Measurements from ENCODE around the gene LARGE1. TPM values are rescaled to one million over a fixed set of nuclear protein-coding genes. Genes with fewer than 3 reads are reported as not detected.

The LARGE1 gene
- total and polyA plus RNA-seq, 2 experiments from 2014 or later: 21.2 to 23.6 TPM

DNA sequence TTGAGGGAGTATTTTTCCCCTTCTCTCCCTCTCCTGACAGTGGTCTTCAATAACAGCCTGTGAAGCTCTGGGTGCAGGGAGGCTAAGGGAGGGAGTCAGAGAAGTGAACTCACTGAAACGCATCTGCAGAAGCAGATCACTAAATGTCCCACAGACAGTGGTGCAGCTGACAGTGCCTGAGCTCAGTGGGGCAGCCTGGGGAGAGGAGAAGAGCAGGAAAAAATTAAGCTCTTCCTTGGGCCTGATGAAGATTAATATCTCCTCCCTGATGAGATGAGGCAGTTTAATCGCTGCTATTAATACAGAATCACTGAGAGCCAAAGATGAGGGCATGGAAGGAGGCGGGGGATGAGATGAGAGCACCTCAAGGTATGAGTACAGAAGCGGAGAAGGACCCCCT is 180.8 kb downstream of the LARGE1 start:
- Histone ChIP-seq H3K4me1 (ENCODE audit: insufficient read depth) (no peaks in the 10 kb centered on the region), H3K4me3 (no peak overlapping the region), H3K27ac (no peak overlapping the region), H4K20me1 (ENCODE audit: insufficient read depth, poor library complexity, severe bottlenecking) (no peaks in the 10 kb centered on the region), H3K9me3 (ENCODE audit: low read depth) (no peaks in the 10 kb centered on the region), H2AFZ (no peak overlapping the region), H3K36me3 (replicated peaks; ENCODE audit: insufficient read depth, low read depth) (no peaks in the 10 kb centered on the region), H3K27me3 (no peaks in the 10 kb centered on the region), H3K4me2 (no peak overlapping the region), H3K79me2 (peaks cover 17% of the 10 kb centered on the region), H3K9me2 (replicated peaks; ENCODE audit: insufficient read depth) (no peaks in the 10 kb centered on the region)
- no peak for TF ChIP-seq EZH2phosphoT487 (IDR thresholded peaks at IDR 0.05; ENCODE audit: low read depth, severe bottlenecking, unreplicated experiment)
- TF ChIP-seq CTCF (IDR thresholded peaks at IDR 0.05; ENCODE audit: poor library complexity): no peak
- no peak for TF ChIP-seq EZH2 (IDR thresholded peaks at IDR 0.05; ENCODE audit: borderline replicate concordance)
- WGBS (ENCODE audit: low lambda C conversion rate, missing lambda C conversion rate): 94% methylated on average over 4 of the region's 4 CpGs
- no peak for DNase-seq (ENCODE audit: low spot score)

DNA sequence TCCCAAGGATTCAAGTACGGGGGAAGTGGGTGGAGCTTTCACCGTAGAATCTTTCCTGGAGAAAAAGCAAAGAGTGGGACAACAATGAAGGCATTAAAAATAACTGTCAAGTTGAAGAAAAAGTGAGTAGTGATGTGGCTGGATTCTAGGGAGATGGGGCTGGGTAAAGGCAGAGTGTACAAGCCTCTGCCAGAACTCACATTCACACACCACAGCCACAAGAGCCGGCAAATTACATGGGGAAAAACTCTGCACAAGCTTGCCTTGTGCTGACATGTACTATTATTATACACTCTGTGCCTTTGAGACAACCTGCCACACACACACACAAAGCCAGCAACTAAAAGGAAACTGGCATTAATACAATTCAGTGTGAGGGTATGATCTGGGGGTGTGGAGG is 182.6 kb downstream of the LARGE1 start:
- H3K79me2 ChIP-seq: peaks cover 5% of the 10 kb centered on the region
- 88% methylated on average over 3 of the region's 3 CpGs for WGBS (ENCODE audit: low lambda C conversion rate, missing lambda C conversion rate)

GRCh38 chr22:33735978-33736377 is 184.3 kb downstream of the LARGE1 start:
- Histone ChIP-seq H3K79me2 (no peaks in the 10 kb centered on the region), H3K4me1 (ENCODE audit: insufficient read depth) (no peaks in the 10 kb centered on the region), H4K20me1 (ENCODE audit: insufficient read depth, poor library complexity, severe bottlenecking) (no peaks in the 10 kb centered on the region), H3K36me3 (replicated peaks; ENCODE audit: insufficient read depth, low read depth) (no peaks in the 10 kb centered on the region), H3K4me3 (no peak overlapping the region), H3K27ac (no peak overlapping the region), H3K27me3 (no peaks in the 10 kb centered on the region), H3K9me2 (replicated peaks; ENCODE audit: insufficient read depth) (no peaks in the 10 kb centered on the region), H2AFZ (no peak overlapping the region), H3K9me3 (ENCODE audit: low read depth) (no peaks in the 10 kb centered on the region), H3K4me2 (no peak overlapping the region)
- TF ChIP-seq CTCF (IDR thresholded peaks at IDR 0.05; ENCODE audit: poor library complexity) (no peak), EZH2phosphoT487 (IDR thresholded peaks at IDR 0.05; ENCODE audit: low read depth, severe bottlenecking, unreplicated experiment) (no peak), EZH2 (IDR thresholded peaks at IDR 0.05; ENCODE audit: borderline replicate concordance) (no peak)
- no peak for DNase-seq (ENCODE audit: low spot score)
- WGBS (ENCODE audit: low lambda C conversion rate, missing lambda C conversion rate): 99% methylated on average over 4 of the region's 4 CpGs

More for the DNA sequence above, 182.6 kb downstream of the LARGE1 start:
- Histone ChIP-seq H3K9me3 (ENCODE audit: low read depth) (no peaks in the 10 kb centered on the region), H3K27me3 (no peaks in the 10 kb centered on the region), H3K4me1 (ENCODE audit: insufficient read depth) (no peaks in the 10 kb centered on the region), H3K4me2 (no peak overlapping the region), H3K4me3 (no peak overlapping the region), H4K20me1 (ENCODE audit: insufficient read depth, poor library complexity, severe bottlenecking) (no peaks in the 10 kb centered on the region), H2AFZ (no peak overlapping the region), H3K27ac (no peak overlapping the region), H3K36me3 (replicated peaks; ENCODE audit: insufficient read depth, low read depth) (no peaks in the 10 kb centered on the region), H3K9me2 (replicated peaks; ENCODE audit: insufficient read depth) (no peaks in the 10 kb centered on the region)
- TF ChIP-seq EZH2 (IDR thresholded peaks at IDR 0.05; ENCODE audit: borderline replicate concordance) (no peak), EZH2phosphoT487 (IDR thresholded peaks at IDR 0.05; ENCODE audit: low read depth, severe bottlenecking, unreplicated experiment) (no peak), CTCF (IDR thresholded peaks at IDR 0.05; ENCODE audit: poor library complexity) (no peak)
- DNase-seq (ENCODE audit: low spot score): no peak

- no peak for DNase-seq (ENCODE audit: low spot score)
- H3K27ac ChIP-seq: no peak overlapping the region
- H3K4me2 ChIP-seq: no peak overlapping the region
- no peaks in the 10 kb centered on the region for H3K36me3 ChIP-seq (replicated peaks; ENCODE audit: insufficient read depth, low read depth)
- WGBS (ENCODE audit: low lambda C conversion rate, missing lambda C conversion rate): 91% methylated on average over 2 of the region's 2 CpGs
- no peaks in the 10 kb centered on the region for H3K4me1 ChIP-seq (ENCODE audit: insufficient read depth)
- no peaks in the 10 kb centered on the region for H3K27me3 ChIP-seq
- H3K4me3 ChIP-seq: no peak overlapping the region
- H4K20me1 ChIP-seq (ENCODE audit: insufficient read depth, poor library complexity, severe bottlenecking): no peaks in the 10 kb centered on the region
- TF ChIP-seq EZH2 (IDR thresholded peaks at IDR 0.05; ENCODE audit: borderline replicate concordance) (no peak), EZH2phosphoT487 (IDR thresholded peaks at IDR 0.05; ENCODE audit: low read depth, severe bottlenecking, unreplicated experiment) (no peak), CTCF (IDR thresholded peaks at IDR 0.05; ENCODE audit: poor library complexity) (no peak)
- no peaks in the 10 kb centered on the region for H3K9me2 ChIP-seq (replicated peaks; ENCODE audit: insufficient read depth)
- no peak overlapping the region for H2AFZ ChIP-seq
- H3K79me2 ChIP-seq: peaks cover 2% of the 10 kb centered on the region
- H3K9me3 ChIP-seq (ENCODE audit: low read depth): no peaks in the 10 kb centered on the region
Observed at GRCh38 chr22:33728847-33729246, 191.4 kb downstream of the LARGE1 start.

All from hepatocyte (in vitro differentiated cells).